Stimulated activated CD4-positive, alpha-beta T cell treated with anti-CD3 and anti-CD28 coated beads, Interleukin-15, amount 100 ng/mL, for 48 hours (primary cell): ENCODE measurements around the gene YIPF5.

Source experiments
- DNase-seq, 2 donors: peaks; one replicate each; pipeline ENCODE4 v3.0.0-alpha.2; 2020; ENCODE audit warnings: low read depth in 2 of 2

The YIPF5 gene

DNA sequence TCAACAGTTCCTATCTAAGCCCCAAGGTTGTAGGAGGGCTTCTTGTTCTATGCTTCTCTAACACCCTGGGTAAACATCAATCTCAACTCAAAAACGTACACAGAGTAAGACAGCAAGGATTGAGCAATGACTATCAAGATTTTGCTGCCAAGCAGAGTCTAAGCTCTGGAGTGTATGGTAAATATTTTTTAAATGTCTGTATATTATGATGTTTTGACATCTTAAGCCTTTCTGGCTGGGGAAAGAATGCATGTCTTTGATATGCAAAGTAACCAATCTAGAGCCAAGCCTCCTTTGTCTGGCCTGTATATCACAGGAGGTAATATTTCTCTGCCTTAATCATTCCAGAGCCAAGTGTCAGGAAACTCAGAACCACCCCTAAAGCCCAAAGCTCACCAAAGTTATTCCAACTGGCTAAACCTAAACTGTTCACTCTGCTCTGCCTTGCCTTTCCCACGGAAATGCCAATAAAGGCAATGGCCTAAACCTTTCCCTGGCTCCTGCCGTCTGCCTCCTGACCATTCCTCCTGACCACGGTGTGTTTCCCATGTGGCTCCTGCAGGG, 45.2 kb downstream of the YIPF5 start:
- DNase-seq: no peak

GRCh38 chr5:144122641-144123040, 47.8 kb downstream of the YIPF5 start:
- no peak for DNase-seq

- DNase-seq: no peak
Measured at GRCh38 chr5:144122081-144122480, 48.4 kb downstream of the YIPF5 start.

- DNase-seq: no peak
Measured at GRCh38 chr5:144121577-144121976, 48.9 kb downstream of the YIPF5 start.

GRCh38 chr5:144120661-144121180, 49.7 kb downstream of the YIPF5 start:
- no peak for DNase-seq

- DNase-seq: no peak
Measured at GRCh38 chr5:144117412-144117811, 53.0 kb downstream of the YIPF5 start.

- DNase-seq: no peak
Measured at GRCh38 chr5:144114571-144114970, 55.9 kb downstream of the YIPF5 start.
